GM19193 (cell line): ENCODE measurements around the gene MYO5A.
A peak's percentile ranks its signal among the peaks of the same experiment; 100 is the strongest.

ENCODE experiments used
- POLR2A ChIP-seq: IDR thresholded peaks from 4 replicates; pipeline ENCODE4 v1.6.1; 2011; ENCODE audit not compliant: insufficient read depth, insufficient read length; ENCODE audit errors: extremely low read depth

The MYO5A gene

DNA sequence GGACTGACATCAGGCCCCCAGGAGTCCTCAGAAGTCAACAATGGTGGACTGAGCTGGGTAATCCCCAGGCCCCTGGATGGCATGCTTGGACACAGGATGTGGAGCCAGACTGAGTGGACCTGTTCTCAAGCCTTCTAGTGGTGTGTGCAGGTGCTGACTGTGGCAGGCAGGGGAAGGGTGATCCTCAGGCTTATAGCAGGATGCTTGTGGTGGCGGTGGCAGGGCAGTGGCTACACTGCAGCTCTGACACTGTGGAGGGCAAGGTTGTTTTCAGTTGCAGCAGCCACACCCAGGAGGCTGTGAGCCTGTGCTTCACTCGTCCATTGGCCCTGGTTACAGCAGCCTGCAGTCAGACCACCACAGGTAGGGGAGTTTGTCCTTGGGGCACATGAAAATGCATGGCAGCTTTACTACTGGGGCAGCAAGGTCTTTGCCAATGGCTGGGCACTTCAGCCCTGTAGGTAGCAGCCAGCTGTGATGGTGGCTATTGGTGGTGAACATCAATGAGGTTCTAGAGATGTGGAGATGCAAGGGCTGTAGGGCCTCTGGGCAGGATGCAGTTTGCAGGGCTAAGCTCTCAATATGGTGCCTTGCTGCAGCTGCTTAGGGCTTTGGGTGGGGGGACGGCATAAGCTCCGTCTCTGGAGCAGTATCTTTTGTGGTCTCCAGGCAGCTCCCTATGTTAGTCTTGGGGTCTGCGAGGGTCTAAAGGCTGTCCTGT is 17.5 kb upstream of the MYO5A start:
- peak; percentile 35 for TF ChIP-seq POLR2A

DNA sequence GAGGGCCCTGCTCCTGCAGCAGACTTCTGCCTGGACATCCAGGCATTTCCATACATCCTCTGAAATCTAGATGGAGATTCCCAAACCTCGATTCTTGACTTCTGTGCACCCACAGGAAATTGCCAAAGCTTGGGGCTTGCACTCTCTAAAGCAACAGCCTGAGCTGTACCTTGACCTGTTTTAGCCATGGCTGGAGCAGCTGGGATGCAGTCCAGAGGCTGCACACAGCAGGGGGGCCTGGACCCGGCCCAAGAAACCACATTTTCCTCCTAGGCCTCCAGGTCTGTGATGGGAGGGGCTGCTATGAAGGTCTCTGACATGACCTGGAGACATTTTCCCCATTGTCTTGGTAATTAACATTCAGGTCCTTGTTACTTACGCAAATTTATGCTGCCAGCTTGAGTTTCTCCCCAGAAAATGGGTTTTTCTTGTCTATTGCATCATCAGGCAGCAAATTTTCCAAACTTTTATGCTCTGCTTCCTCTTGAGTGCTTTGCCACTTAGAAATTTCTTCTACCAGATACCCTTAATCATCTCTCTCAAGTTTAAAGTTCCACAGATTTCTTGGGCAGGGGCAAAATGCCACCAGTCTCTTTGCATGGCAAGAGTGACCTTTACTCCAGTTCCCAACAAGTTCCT is 11.8 kb upstream of the MYO5A start:
- TF ChIP-seq POLR2A: no peak

- no peak for TF ChIP-seq POLR2A
These were observed 8.8 kb upstream of the MYO5A start for GRCh38 chr15:52537459-52537858.

- no peak for TF ChIP-seq POLR2A
These were observed 3.7 kb upstream of the MYO5A start for GRCh38 chr15:52532427-52532826.

- no peak for TF ChIP-seq POLR2A
These were observed 1.3 kb upstream of the MYO5A start for GRCh38 chr15:52529940-52530339.

GRCh38 chr15:52529341-52529924 is 753 bp upstream of the MYO5A start:
- TF ChIP-seq POLR2A: no peak

GRCh38 chr15:52527911-52528563 is 643 bp downstream of the MYO5A start:
- no peak for TF ChIP-seq POLR2A

- no peak for TF ChIP-seq POLR2A
These were observed 1.3 kb downstream of the MYO5A start for GRCh38 chr15:52527196-52527910.

DNA sequence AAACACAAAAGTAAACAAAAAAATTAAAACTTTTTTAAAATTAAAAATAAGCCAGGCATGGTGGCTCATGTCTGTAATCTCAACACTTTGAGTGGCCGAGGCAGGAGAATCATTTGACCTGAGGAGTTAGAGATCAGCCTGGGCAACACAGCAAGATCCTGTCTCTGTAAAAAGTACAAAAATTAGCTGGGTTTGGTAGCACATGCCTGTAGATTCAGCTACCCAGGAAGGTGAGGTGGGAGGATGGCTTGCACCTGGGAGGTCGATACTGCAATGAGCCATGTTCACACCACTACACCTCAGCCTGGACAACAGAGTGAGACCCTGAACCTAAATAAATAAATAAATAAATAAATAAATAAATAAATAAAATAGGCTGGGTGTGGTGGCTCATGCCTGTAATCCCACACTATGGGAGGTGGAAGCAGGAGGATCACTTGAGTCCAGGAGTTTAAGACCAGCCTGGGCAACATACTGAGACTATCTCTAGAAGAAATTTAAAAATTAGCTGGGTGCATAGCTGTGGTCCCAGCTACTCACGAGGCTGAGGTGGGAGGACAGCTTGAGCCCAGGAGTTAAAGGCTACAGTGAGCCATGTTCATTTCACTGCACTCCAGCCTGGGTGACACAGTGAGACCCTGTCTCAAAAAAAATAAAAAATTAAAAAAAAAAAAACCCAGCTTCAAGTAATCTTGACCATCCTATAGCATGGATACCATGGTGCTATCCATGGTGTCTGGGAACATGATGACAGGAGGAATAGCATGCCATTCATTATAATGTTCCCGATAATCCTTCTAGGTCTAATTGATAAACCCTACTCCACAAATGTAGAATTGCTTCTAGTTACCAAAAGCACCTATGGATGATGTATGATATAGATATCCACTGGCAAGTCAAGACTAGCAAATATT is 4.2 kb downstream of the MYO5A start:
- TF ChIP-seq POLR2A: no peak

DNA sequence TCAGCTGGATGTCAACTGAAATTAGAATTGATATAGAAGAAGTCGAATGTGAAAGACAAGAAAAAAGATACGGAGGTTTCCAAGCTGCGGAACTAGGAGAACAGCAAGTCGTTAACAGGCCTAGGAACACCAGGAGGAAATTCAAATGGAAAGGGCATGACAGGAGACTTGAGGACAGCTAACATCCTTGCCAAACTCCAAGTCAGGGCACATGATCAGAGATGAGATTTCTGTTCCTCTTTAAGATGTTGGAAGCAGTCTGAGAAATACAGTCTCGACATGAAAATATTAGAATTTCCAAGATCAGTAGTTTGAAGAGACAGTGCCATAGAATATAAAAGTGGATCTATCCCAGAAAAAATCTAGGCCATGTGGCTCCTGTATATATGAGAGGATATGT is 5.0 kb downstream of the MYO5A start:
- TF ChIP-seq POLR2A: no peak

- TF ChIP-seq POLR2A: no peak
These were observed 5.5 kb downstream of the MYO5A start for GRCh38 chr15:52523192-52523591.

DNA sequence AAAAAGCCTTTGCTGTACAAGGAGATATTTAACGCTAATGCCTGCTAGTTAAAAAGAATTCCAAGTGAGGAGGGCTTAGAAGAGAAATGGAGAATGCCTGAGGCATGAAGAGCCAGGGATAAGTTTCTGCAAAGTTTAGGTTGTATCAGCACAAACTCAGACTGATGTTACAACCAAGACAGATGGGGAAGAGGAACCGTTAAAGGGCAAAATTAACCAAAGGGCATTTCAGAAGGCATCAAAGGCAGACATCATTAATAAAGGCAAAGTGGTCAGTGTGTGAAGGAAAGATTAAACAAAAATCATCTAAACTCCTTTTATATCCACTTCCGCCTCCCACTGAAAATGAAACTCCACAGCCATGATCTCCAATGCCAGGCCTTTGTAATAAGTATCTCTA is 7.0 kb downstream of the MYO5A start:
- TF ChIP-seq POLR2A: no peak

DNA sequence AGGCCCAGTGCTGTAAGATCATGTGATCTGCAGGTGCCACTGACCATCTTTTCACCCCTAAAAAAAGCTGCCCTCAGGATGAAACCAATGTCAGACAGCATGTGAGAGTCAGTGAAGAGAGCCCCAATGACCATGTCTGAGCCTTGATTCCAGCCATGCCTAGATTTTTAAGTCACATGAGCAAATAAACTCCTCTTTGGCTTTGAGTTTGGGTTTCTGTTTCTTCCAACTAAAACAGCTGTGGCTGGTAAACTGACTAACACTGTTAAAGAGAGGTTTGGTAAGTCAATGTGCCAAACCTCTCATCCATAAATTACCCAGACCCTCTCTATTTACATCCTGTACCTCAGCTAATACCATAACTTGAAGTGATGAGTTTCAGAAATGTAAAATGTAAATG is 8.3 kb downstream of the MYO5A start:
- no peak for TF ChIP-seq POLR2A

GRCh38 chr15:52518487-52519371 is 10.0 kb downstream of the MYO5A start:
- no peak for TF ChIP-seq POLR2A

DNA sequence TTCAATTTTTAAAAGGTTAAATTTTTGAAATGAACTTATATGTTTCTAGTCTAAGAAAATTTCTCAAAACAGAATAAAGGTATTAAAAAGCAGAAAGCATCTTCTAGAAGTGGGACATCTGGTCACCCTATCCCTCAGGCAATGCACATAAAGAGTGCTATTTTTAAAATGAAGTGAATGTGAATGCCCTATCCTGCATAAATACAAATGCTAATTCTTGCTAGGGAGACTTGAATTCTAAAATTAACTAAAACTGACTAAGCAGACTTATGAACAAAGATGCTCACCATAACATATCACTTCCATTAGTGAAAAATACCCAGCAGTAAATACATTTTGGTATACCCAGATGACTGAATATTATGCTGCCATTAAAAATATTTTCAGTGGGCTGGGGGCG is 11.7 kb downstream of the MYO5A start:
- no peak for TF ChIP-seq POLR2A
